CD14-positive monocyte (primary cell): ENCODE results near the gene KLHL3. TPM values are rescaled to one million over a fixed set of nuclear protein-coding genes. Genes with fewer than 3 reads are reported as not detected.

ENCODE experiments used
- DNase-seq, 3 donors: peaks; one replicate each; pipeline ENCODE4 v3.0.0-alpha.2; 2011 to 2022
- H2AFZ ChIP-seq: 2 replicates; pipeline ENCODE4 v1.6.0; 2012; ENCODE audit warnings: mild to moderate bottlenecking, low read depth, low read length, inconsistent platforms; ENCODE audit not compliant: insufficient read depth, poor library complexity, severe bottlenecking
- H3K27ac ChIP-seq, 2 donors: 1 replicate in 1 of 2; 2 replicates in 1 of 2; pipeline ENCODE4 v1.5.1; 2012 to 2013; ENCODE audit warnings: low read length in 2 of 2, control low read depth in 1 of 2, inconsistent platforms in 1 of 2, low read depth in 1 of 2, mild to moderate bottlenecking in 1 of 2
- H3K27me3 ChIP-seq, 2 donors: one replicate each; pipeline versions ENCODE4 v1.6.0 to v1.6.1; 2011 to 2013; ENCODE audit warnings: low read length in 2 of 2; ENCODE audit not compliant: control insufficient read depth in 2 of 2, insufficient read depth in 2 of 2
- H3K36me3 ChIP-seq, 2 donors: replicated peaks in 1 of 2; 1 replicate in 1 of 2; 2 replicates in 1 of 2; pipeline versions ENCODE4 v1.5.1 to v1.6.1; 2012 to 2013; ENCODE audit warnings: low read length in 2 of 2, control low read depth in 1 of 2, inconsistent platforms in 1 of 2, mild to moderate bottlenecking in 1 of 2; ENCODE audit not compliant: insufficient read depth in 2 of 2, control insufficient read depth in 1 of 2
- H3K4me1 ChIP-seq, 2 donors: 1 replicate in 1 of 2; 2 replicates in 1 of 2; pipeline versions ENCODE4 v1.5.1 to v1.6.1; 2012 to 2013; ENCODE audit warnings: low read length in 2 of 2, control low read depth in 1 of 2, inconsistent platforms in 1 of 2, mild to moderate bottlenecking in 1 of 2, moderate library complexity in 1 of 2; ENCODE audit not compliant: insufficient read depth in 2 of 2, control insufficient read depth in 1 of 2
- H3K4me2 ChIP-seq: replicated peaks from 2 replicates; pipeline ENCODE3; 2012; ENCODE audit warnings: low read length, moderate library complexity, mild to moderate bottlenecking; ENCODE audit not compliant: poor library complexity, severe bottlenecking; ENCODE audit errors: extremely low read depth
- H3K4me3 ChIP-seq, 3 experiments: fragments of 200-600 bp in 1 of 3; sonication (generic) in 1 of 3; replicated peaks in 1 of 3; 1 replicate in 2 of 3; 2 replicates in 1 of 3; pipeline ENCODE4 v1.5.1; 2011 to 2013; ENCODE audit warnings: low read length in 3 of 3, mild to moderate bottlenecking in 3 of 3, control low read depth in 2 of 3, low read depth in 2 of 3, inconsistent platforms in 1 of 3, moderate library complexity in 1 of 3
- H3K79me2 ChIP-seq: 2 replicates; pipeline ENCODE4 v1.6.0; 2012; ENCODE audit warnings: mild to moderate bottlenecking, control low read depth, inconsistent platforms, low read length, moderate library complexity; ENCODE audit not compliant: insufficient read depth
- H3K9ac ChIP-seq: 2 replicates; pipeline ENCODE4 v1.6.0; 2017; ENCODE audit warnings: low read length, mild to moderate bottlenecking; ENCODE audit not compliant: insufficient read depth, poor library complexity, severe bottlenecking
- H3K9me3 ChIP-seq, 2 donors: replicated peaks in 1 of 2; 1 replicate in 1 of 2; 2 replicates in 1 of 2; pipeline versions ENCODE4 v1.5.1 to v1.6.1; 2012 to 2013; ENCODE audit warnings: low read length in 2 of 2, control low read depth in 1 of 2; ENCODE audit not compliant: control insufficient read depth in 1 of 2, insufficient read depth in 1 of 2
- H4K20me1 ChIP-seq: 2 replicates; pipeline ENCODE4 v1.6.0; 2012; ENCODE audit warnings: mild to moderate bottlenecking, low read length, control low read depth, moderate library complexity; ENCODE audit not compliant: insufficient read depth
- H3K27ac Mint-ChIP-seq, 7 donors: one replicate each; pipeline ENCODE4 v1.8.0; 2020; ENCODE audit warnings: mild to moderate bottlenecking in 7 of 7, mixed read lengths in 7 of 7, moderate library complexity in 6 of 7, inconsistent platforms in 2 of 7
- H3K27me3 Mint-ChIP-seq, 3 donors: one replicate each; pipeline ENCODE4 v1.8.0; 2021 to 2022; ENCODE audit warnings: low read depth in 3 of 3, mild to moderate bottlenecking in 3 of 3, mixed read lengths in 3 of 3, moderate library complexity in 3 of 3, inconsistent platforms in 1 of 3
- H3K36me3 Mint-ChIP-seq, 2 donors: one replicate each; pipeline ENCODE4 v1.8.0; 2020; ENCODE audit warnings: mixed read lengths in 2 of 2, inconsistent platforms in 1 of 2, mild to moderate bottlenecking in 1 of 2
- H3K4me1 Mint-ChIP-seq: one replicate; pipeline ENCODE4 v1.8.0; 2020; ENCODE audit warnings: mild to moderate bottlenecking, mixed read lengths
- H3K4me3 Mint-ChIP-seq, 2 donors: one replicate each; pipeline ENCODE4 v1.8.0; 2020; ENCODE audit warnings: mild to moderate bottlenecking in 2 of 2, mixed read lengths in 2 of 2, moderate library complexity in 1 of 2
- H3K9me3 Mint-ChIP-seq, 7 donors: one replicate each; pipeline ENCODE4 v1.8.0; 2020 to 2022; ENCODE audit warnings: mixed read lengths in 7 of 7, mild to moderate bottlenecking in 6 of 7, moderate library complexity in 6 of 7, inconsistent platforms in 2 of 7
- CTCF ChIP-seq: fragments of 200-600 bp; IDR thresholded peaks from one replicate; pipeline ENCODE4 v1.8.0; 2022; ENCODE audit warnings: antibody characterized with exemption, mild to moderate bottlenecking
- WGBS: methylation state at CpG from one replicate; pipeline ENCODE4 v1.1.5; 2013; ENCODE audit warnings: missing lambda C conversion rate; ENCODE audit not compliant: insufficient coverage; 5-methylcytosine and 5-hydroxymethylcytosine counted together
- intact Hi-C, 2 donors: fragments of 100-400 bp; cut with micrococcal nuclease; formaldehyde crosslinking; loops; one replicate each; pipeline versions ENCODE4 v1.15.0 to v1.15.1; 2023
- polyA plus RNA-seq, 3 donors: library from polyadenylated mRNA; depleted of rRNA in 1 of 3; unstranded in 2 of 3; stranded (reverse) in 1 of 3; fragments of 300-500 nt in 2 of 3; fragments of >200 nt in 1 of 3; fragmentation: Illumina TruSeq in 2 of 3; gene quantifications; 1 replicate in 2 of 3; 2 replicates in 1 of 3; pipeline ENCODE4 v1.2.3, GENCODE V29; 2012 to 2021

The KLHL3 gene
- polyA plus RNA-seq, 3 donors, result 0.71 TPM; not detected in 2

GRCh38 chr5:137684761-137685160, 51.1 kb downstream of the KLHL3 start:
- Mint-ChIP-seq H3K27me3 (no peaks in the 10 kb centered on the region), H3K4me1 (no peaks in the 10 kb centered on the region), H3K36me3 (no peaks in the 10 kb centered on the region), H3K27ac (no peak overlapping the region), H3K4me3 (no peak overlapping the region), H3K9me3 (peaks cover 0 to 5% (median 3%) of the 10 kb centered on the region in 7 donors)
- intact Hi-C loops, result no loop called here
- no peak overlapping the region for H3K27ac ChIP-seq
- no peak overlapping the region for H2AFZ ChIP-seq
- no peaks in the 10 kb centered on the region for H3K79me2 ChIP-seq
- no peaks in the 10 kb centered on the region for H3K27me3 ChIP-seq
- no peak overlapping the region for H3K9ac ChIP-seq
- H4K20me1 ChIP-seq, result no peaks in the 10 kb centered on the region
- DNase-seq, result no peak
- H3K9me3 ChIP-seq, result no peaks in the 10 kb centered on the region
- no peak for TF ChIP-seq CTCF
- no peak overlapping the region for H3K4me2 ChIP-seq
- no peaks in the 10 kb centered on the region for H3K36me3 ChIP-seq
- H3K4me1 ChIP-seq, result no peaks in the 10 kb centered on the region
- WGBS, result 0% methylated on average over 1 of the region's 3 CpGs
- no peak overlapping the region for H3K4me3 ChIP-seq

- Histone ChIP-seq H3K9ac (no peak overlapping the region), H3K4me2 (no peak overlapping the region), H2AFZ (no peak overlapping the region), H3K4me1 (no peaks in the 10 kb centered on the region), H3K27me3 (no peaks in the 10 kb centered on the region), H3K9me3 (no peaks in the 10 kb centered on the region), H3K27ac (no peak overlapping the region), H3K36me3 (no peaks in the 10 kb centered on the region), H3K4me3 (no peak overlapping the region), H4K20me1 (no peaks in the 10 kb centered on the region), H3K79me2 (no peaks in the 10 kb centered on the region)
- H3K4me1 Mint-ChIP-seq, result no peaks in the 10 kb centered on the region
- intact Hi-C loops, result no loop called here
- H3K27ac Mint-ChIP-seq, result no peak overlapping the region
- no CpG with 5 or more reads among the region's 1 CpG for WGBS
- TF ChIP-seq CTCF, result no peak
- no peaks in the 10 kb centered on the region for H3K9me3 Mint-ChIP-seq
- DNase-seq, result no peak
- H3K36me3 Mint-ChIP-seq, result no peaks in the 10 kb centered on the region
- no peak overlapping the region for H3K4me3 Mint-ChIP-seq
- no peaks in the 10 kb centered on the region for H3K27me3 Mint-ChIP-seq
Measured at GRCh38 chr5:137681191-137681590, 54.7 kb downstream of the KLHL3 start.
